T-cell (primary cell): ENCODE results near the gene MTMR3. TPM values are rescaled to one million over a fixed set of nuclear protein-coding genes. Genes with fewer than 3 reads are reported as not detected.
A peak's percentile ranks its signal among the peaks of the same experiment; 100 is the strongest.

Experiments used
- ATAC-seq, 4 experiments: fragments of 200-7000 bp in 3 of 4; fragments of 150-1000 bp in 1 of 4; cut with Tn5 transposase; replicated peaks in 1 of 4; 1 replicate in 3 of 4; 2 replicates in 1 of 4; pipeline ENCODE4 v1.10.0; 2021; ENCODE audit warnings: moderate library complexity in 3 of 4, mild to moderate bottlenecking in 2 of 4, moderate number of reproducible peaks in 1 of 4
- CTCF ChIA-PET, 2 donors: fragments of 300-600 bp; sonication (Branson Sonifier 250); formaldehyde crosslinking; loops; one replicate each; lab custom pipeline; 2022; ENCODE audit warnings: antibody characterized with exemption in 2 of 2; lab: Charles Lee
- POLR2A ChIA-PET, 2 donors: fragments of 300-600 bp; sonication (Branson Sonifier 250); formaldehyde crosslinking; loops; one replicate each; lab custom pipeline; 2022; ENCODE audit warnings: antibody characterized with exemption in 2 of 2; lab: Charles Lee
- DNase-seq, 35 experiments: peaks; one replicate each; pipeline versions ENCODE4 v3.0.0 to v3.0.0-alpha.2; 2013 to 2023
- H3K27ac ChIP-seq: one replicate; pipeline ENCODE4 v1.5.1; 2013; ENCODE audit warnings: low read length
- H3K27me3 ChIP-seq, 2 experiments: replicated peaks in 1 of 2; 1 replicate in 1 of 2; 2 replicates in 1 of 2; pipeline versions ENCODE4 v1.6.1 to v1.7.0; 2013; ENCODE audit warnings: low read length in 1 of 2, mixed read lengths in 1 of 2; ENCODE audit not compliant: control insufficient read depth in 2 of 2, insufficient read depth in 2 of 2; ENCODE audit errors: extremely low read depth in 1 of 2
- H3K36me3 ChIP-seq, 2 donors: 1 replicate in 1 of 2; 2 replicates in 1 of 2; pipeline versions ENCODE4 v1.6.1 to v1.7.0; 2013; ENCODE audit warnings: low read length in 1 of 2; ENCODE audit not compliant: control insufficient read depth in 2 of 2, insufficient read depth in 1 of 2; ENCODE audit errors: extremely low read depth in 1 of 2
- H3K4me1 ChIP-seq, 2 experiments: 1 replicate in 1 of 2; 2 replicates in 1 of 2; pipeline versions ENCODE4 v1.6.1 to v1.7.0; 2013; ENCODE audit warnings: low read length in 2 of 2, mixed read lengths in 1 of 2; ENCODE audit not compliant: insufficient read depth in 2 of 2, control insufficient read depth in 1 of 2; ENCODE audit errors: extremely low read depth in 1 of 2
- H3K4me3 ChIP-seq, 2 donors: 1 replicate in 1 of 2; 2 replicates in 1 of 2; pipeline versions ENCODE4 v1.5.1 to v1.7.0; 2013; ENCODE audit warnings: mild to moderate bottlenecking in 2 of 2, low read length in 1 of 2, moderate library complexity in 1 of 2; ENCODE audit not compliant: control insufficient read depth in 1 of 2; ENCODE audit errors: extremely low read depth in 1 of 2
- H3K9me3 ChIP-seq: 2 replicates; pipeline ENCODE4 v1.7.0; 2013
- H3K27ac Mint-ChIP-seq, 2 donors: one replicate each; pipeline ENCODE4 v1.8.0; 2020 to 2021; ENCODE audit warnings: mild to moderate bottlenecking in 2 of 2, mixed read lengths in 2 of 2
- H3K27me3 Mint-ChIP-seq, 2 donors: one replicate each; pipeline ENCODE4 v1.8.0; 2021 to 2022; ENCODE audit warnings: mixed read lengths in 2 of 2
- H3K36me3 Mint-ChIP-seq: one replicate; pipeline ENCODE4 v1.8.0; 2021; ENCODE audit warnings: mixed read lengths
- H3K4me1 Mint-ChIP-seq, 3 donors: one replicate each; pipeline ENCODE4 v1.8.0; 2020 to 2022; ENCODE audit warnings: mixed read lengths in 3 of 3, mild to moderate bottlenecking in 1 of 3
- H3K4me3 Mint-ChIP-seq, 3 donors: one replicate each; pipeline ENCODE4 v1.8.0; 2020 to 2022; ENCODE audit warnings: mild to moderate bottlenecking in 3 of 3, mixed read lengths in 3 of 3, moderate library complexity in 3 of 3
- H3K9me3 Mint-ChIP-seq, 3 donors: one replicate each; pipeline ENCODE4 v1.8.0; 2020 to 2022; ENCODE audit warnings: mixed read lengths in 3 of 3
- WGBS: methylation state at CpG from one replicate; pipeline ENCODE4 v1.1.5; 2013; ENCODE audit warnings: missing lambda C conversion rate; ENCODE audit not compliant: insufficient coverage; 5-methylcytosine and 5-hydroxymethylcytosine counted together
- total RNA-seq, 35 experiments: library from RNA in 6 of 35; stranded (reverse) in 6 of 35; fragments of 120-200 nt in 1 of 35; gene quantifications; one replicate each; pipeline versions ENCODE4 v1.2.1 to v1.2.4 and lab custom pipeline; 2013 to 2026

Gene MTMR3
- total RNA-seq, 5 donors from 2014 or later (not counting 1 experiment from before 2014, with no cell fraction given), result 49.2 to 62.7 (median 57.1) TPM

- H3K4me3 Mint-ChIP-seq, result no peak overlapping the region
- Histone ChIP-seq H3K27me3 (no peaks in the 10 kb centered on the region), H3K27ac (no peak overlapping the region), H3K4me3 (no peak overlapping the region), H3K4me1 (peaks cover 0 to 10% of the 10 kb centered on the region in 2 experiments), H3K36me3 (no peaks in the 10 kb centered on the region), H3K9me3 (peaks cover 4% of the 10 kb centered on the region)
- H3K36me3 Mint-ChIP-seq, result no peaks in the 10 kb centered on the region
- H3K4me1 Mint-ChIP-seq, result peaks cover 5 to 11% (median 11%) of the 10 kb centered on the region in 3 donors
- ATAC-seq, result no peak
- CTCF ChIA-PET, result interaction anchor here in 1 of 2 donors (0.6 kb wide), 1 partner anchor 17 kb away, joined by 3 read pairs; no protein-coding TSS in a partner anchor
- peaks cover 1 to 12% of the 10 kb centered on the region in 2 donors for H3K27me3 Mint-ChIP-seq
- DNase-seq, result no peak
- no CpG with 5 or more reads among the region's 2 CpGs for WGBS
- no peak overlapping the region for H3K27ac Mint-ChIP-seq
- POLR2A ChIA-PET, result interaction anchor here in 1 of 2 donors (0.6 kb wide), 1 partner anchor 9 kb away, joined by 3 read pairs; no protein-coding TSS in a partner anchor
- no peaks in the 10 kb centered on the region for H3K9me3 Mint-ChIP-seq
Observed at GRCh38 chr22:30073743-30074142, 190.8 kb downstream of the MTMR3 start.

DNA sequence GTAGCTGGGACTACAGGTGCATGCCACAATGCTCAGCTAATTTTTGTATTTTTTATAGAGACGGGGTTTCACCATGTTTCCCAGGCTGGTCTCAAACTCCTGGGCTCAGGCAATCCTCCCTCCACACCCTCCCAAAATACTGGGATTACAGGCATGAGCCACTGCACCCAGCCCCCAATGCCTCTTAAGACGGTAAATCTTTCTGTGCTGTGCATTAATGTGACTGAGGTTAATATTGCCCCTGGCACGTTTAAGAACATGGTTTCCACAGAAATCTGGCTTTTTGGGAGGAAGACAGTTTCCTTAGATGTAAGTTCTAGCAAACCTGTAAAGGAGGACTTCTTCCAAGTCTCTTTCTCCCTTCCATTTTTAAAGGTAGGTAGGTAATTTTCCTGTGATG, 191.2 kb downstream of the MTMR3 start:
- H3K27ac Mint-ChIP-seq, result no peak overlapping the region
- peaks cover 4% of the 10 kb centered on the region for H3K9me3 ChIP-seq
- peaks cover 10 to 15% (median 15%) of the 10 kb centered on the region in 3 donors for H3K4me1 Mint-ChIP-seq
- H3K4me3 ChIP-seq, result no peak overlapping the region
- CTCF ChIA-PET, result interaction anchor here in 1 of 2 donors (0.6 kb wide), 1 partner anchor 17 kb away, joined by 3 read pairs; no protein-coding TSS in a partner anchor
- no peak overlapping the region for H3K27ac ChIP-seq
- DNase-seq, result no peak
- ATAC-seq, result no peak
- H3K4me3 Mint-ChIP-seq, result no peak overlapping the region
- WGBS, result 100% methylated on average over 1 of the region's 3 CpGs
- peaks cover 1 to 12% of the 10 kb centered on the region in 2 donors for H3K27me3 Mint-ChIP-seq
- POLR2A ChIA-PET, result interaction anchor here in 1 of 2 donors (0.6 kb wide), 1 partner anchor 9 kb away, joined by 3 read pairs; no protein-coding TSS in a partner anchor
- no peaks in the 10 kb centered on the region for H3K27me3 ChIP-seq
- H3K9me3 Mint-ChIP-seq, result no peaks in the 10 kb centered on the region
- H3K36me3 ChIP-seq, result no peaks in the 10 kb centered on the region
- no peaks in the 10 kb centered on the region for H3K36me3 Mint-ChIP-seq
- H3K4me1 ChIP-seq, result peaks cover 0 to 14% of the 10 kb centered on the region in 2 experiments

GRCh38 chr22:30074994-30075393, 192.0 kb downstream of the MTMR3 start:
- Histone ChIP-seq H3K4me1 (peaks cover 0 to 20% of the 10 kb centered on the region in 2 experiments), H3K27me3 (no peaks in the 10 kb centered on the region), H3K36me3 (no peaks in the 10 kb centered on the region), H3K27ac (no peak overlapping the region), H3K4me3 (no peak overlapping the region), H3K9me3 (peaks cover 4% of the 10 kb centered on the region)
- Mint-ChIP-seq H3K4me3 (no peak overlapping the region), H3K9me3 (no peaks in the 10 kb centered on the region), H3K27me3 (peaks cover 1 to 12% of the 10 kb centered on the region in 2 donors), H3K27ac (no peak overlapping the region), H3K4me1 (peaks cover 10 to 15% (median 15%) of the 10 kb centered on the region in 3 donors), H3K36me3 (no peaks in the 10 kb centered on the region)
- WGBS, result no CpG with 5 or more reads among the region's 3 CpGs
- no peak for DNase-seq
- ChIA-PET POLR2A (no interaction called here), CTCF (no interaction called here)
- no peak for ATAC-seq

DNA sequence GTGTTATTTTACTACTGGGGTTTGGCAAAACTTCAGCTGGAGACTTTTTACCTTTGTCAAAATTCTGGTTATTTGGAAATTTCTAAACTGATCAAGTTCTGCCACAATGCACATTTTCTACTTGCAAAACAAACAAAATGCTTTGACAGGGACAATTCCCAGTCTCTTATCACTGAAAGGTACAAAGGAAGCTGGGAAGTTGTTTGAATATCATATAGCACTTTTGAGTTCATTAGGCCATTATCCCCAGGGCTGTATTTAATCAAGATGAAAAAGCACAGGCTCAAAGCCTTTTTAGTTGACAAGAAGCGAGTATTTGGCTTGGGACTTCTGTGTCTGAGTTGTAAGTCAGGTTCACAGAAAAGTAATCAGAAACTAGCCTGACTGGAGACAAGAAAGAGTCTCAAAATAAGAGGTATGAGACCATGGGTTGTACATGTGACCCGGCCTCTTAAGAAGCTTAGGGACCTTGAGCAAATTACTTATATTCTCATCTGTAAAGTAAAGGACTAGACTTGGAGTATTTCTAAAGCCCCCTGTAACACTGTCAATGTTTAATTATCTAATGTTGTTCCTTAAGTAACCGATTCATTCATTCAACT, 194.4 kb downstream of the MTMR3 start:
- Histone ChIP-seq H3K27me3 (no peaks in the 10 kb centered on the region), H3K9me3 (no peaks in the 10 kb centered on the region), H3K4me3 (no peak overlapping the region), H3K36me3 (no peaks in the 10 kb centered on the region), H3K27ac (no peak overlapping the region), H3K4me1 (peaks cover 0 to 24% of the 10 kb centered on the region in 2 experiments)
- H3K4me3 Mint-ChIP-seq, result no peak overlapping the region
- H3K27ac Mint-ChIP-seq, result peak overlapping the region in 1 of 2 donors; percentile 86
- ChIA-PET CTCF (interaction anchor here in 1 of 2 donors (0.8 kb wide), 1 partner anchor 75 kb away, joined by 3 read pairs; no protein-coding TSS in a partner anchor), POLR2A (no interaction called here)
- ATAC-seq, result no peak
- H3K9me3 Mint-ChIP-seq, result no peaks in the 10 kb centered on the region
- no CpG with 5 or more reads among the region's 3 CpGs for WGBS
- H3K36me3 Mint-ChIP-seq, result no peaks in the 10 kb centered on the region
- peaks cover 0 to 9% of the 10 kb centered on the region in 2 donors for H3K27me3 Mint-ChIP-seq
- H3K4me1 Mint-ChIP-seq, result peaks cover 10 to 15% (median 15%) of the 10 kb centered on the region in 3 donors
- DNase-seq, result no peak

DNA sequence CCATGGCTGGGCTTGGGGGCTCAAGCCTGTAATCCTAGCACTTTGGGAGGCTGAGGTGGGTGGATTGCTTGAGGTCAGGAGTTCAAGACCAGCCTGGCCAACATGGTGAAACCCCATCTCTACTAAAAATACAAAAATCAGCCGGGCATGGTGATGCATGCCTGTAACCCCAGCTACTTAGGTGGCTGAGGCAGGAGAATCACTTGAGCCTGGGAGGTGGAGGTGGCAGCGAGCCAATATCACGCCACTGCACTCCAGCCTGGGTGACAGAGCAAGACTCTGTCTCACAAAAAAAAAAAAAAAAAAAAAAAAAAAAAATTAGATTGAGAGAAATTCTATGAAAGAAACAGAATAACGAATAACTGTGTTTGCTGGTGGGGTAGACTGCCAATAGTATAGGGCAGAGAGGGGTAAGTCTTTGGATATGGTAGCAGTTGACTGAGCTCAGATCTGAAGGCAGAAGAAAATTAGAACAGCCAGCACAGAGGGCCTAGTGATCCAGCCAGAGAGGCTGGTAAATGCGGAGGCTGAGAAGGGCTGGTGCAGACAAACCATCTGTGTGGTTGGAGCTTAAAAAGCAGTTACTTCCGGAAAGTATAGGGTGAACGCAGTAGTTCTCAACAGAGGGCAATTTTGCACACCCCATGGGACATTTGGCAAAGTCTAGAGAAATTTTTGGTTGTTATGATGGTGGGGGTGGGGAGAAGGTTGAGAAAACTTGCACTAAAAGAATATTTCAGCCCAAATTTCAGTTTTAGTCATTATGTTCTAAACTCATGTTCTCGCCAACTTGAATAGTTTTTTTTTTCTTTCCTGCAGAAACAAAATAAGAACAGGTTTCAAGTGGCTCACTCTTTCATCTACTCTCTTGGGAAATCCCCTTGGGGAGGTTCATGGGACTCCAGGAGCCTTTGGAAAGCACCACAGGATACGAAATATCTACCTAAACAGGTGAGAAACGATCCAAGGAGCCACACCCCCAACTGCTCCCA, 195.6 kb downstream of the MTMR3 start:
- ChIA-PET POLR2A (interaction anchor here in 1 of 2 donors (0.5 to 0.7 kb wide), 3 partner anchors 23 to 306 kb away, joined by 3 read pairs; no protein-coding TSS in a partner anchor), CTCF (interaction anchor here in 1 of 2 donors (0.7 to 1.4 kb wide), 3 partner anchors 10 to 1869 kb away, joined by 3 to 5 read pairs (median 4); no protein-coding TSS in a partner anchor)
- Histone ChIP-seq H3K9me3 (no peaks in the 10 kb centered on the region), H3K27ac (peak overlapping the region; percentile 31), H3K4me1 (peaks cover 0 to 24% of the 10 kb centered on the region in 2 experiments), H3K36me3 (no peaks in the 10 kb centered on the region), H3K27me3 (no peaks in the 10 kb centered on the region), H3K4me3 (no peak overlapping the region)
- no peaks in the 10 kb centered on the region for H3K36me3 Mint-ChIP-seq
- peaks cover 10 to 15% (median 15%) of the 10 kb centered on the region in 3 donors for H3K4me1 Mint-ChIP-seq
- 31% methylated on average over 4 of the region's 10 CpGs for WGBS
- DNase-seq, result peak in 11 of 35 experiments; percentile 5 to 50 (median 8)
- peaks cover 0 to 9% of the 10 kb centered on the region in 2 donors for H3K27me3 Mint-ChIP-seq
- H3K9me3 Mint-ChIP-seq, result peaks cover 0 to under 1% (median 0%) of the 10 kb centered on the region in 3 donors
- peak overlapping the region; percentile 92 to 95 for H3K27ac Mint-ChIP-seq
- peak; percentile 40 to 86 (median 70) for ATAC-seq
- peak overlapping the region; percentile 46 to 58 (median 49) for H3K4me3 Mint-ChIP-seq
